Neural cell (in vitro differentiated cells): Measurements from ENCODE around the gene RAI1.
"Not testable (repeated sequence)": the region's sequence is repeated elsewhere in the genome, so short reads cannot be mapped to it uniquely, and the experiment has no call there.

ENCODE experiments used
- REST ChIP-seq: IDR thresholded peaks from 2 replicates; pipeline ENCODE4 v1.6.1; 2012; ENCODE audit warnings: borderline replicate concordance
- TF ChIP-seq, protein P1 (sequence below): fragments of 450-650 bp; IDR thresholded peaks from 2 replicates; pipeline ENCODE4 v1.5.1; 2014; ENCODE audit warnings: antibody characterized with exemption, mild to moderate bottlenecking, moderate library complexity; ENCODE audit not compliant: poor library complexity, severe bottlenecking

- TF ChIP-seq REST: not testable (repeated sequence)
- TF ChIP-seq, protein P1, sequence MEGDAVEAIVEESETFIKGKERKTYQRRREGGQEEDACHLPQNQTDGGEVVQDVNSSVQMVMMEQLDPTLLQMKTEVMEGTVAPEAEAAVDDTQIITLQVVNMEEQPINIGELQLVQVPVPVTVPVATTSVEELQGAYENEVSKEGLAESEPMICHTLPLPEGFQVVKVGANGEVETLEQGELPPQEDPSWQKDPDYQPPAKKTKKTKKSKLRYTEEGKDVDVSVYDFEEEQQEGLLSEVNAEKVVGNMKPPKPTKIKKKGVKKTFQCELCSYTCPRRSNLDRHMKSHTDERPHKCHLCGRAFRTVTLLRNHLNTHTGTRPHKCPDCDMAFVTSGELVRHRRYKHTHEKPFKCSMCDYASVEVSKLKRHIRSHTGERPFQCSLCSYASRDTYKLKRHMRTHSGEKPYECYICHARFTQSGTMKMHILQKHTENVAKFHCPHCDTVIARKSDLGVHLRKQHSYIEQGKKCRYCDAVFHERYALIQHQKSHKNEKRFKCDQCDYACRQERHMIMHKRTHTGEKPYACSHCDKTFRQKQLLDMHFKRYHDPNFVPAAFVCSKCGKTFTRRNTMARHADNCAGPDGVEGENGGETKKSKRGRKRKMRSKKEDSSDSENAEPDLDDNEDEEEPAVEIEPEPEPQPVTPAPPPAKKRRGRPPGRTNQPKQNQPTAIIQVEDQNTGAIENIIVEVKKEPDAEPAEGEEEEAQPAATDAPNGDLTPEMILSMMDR: not testable (repeated sequence)
Observed at GRCh38 chr17:17690233-17690632, 9.0 kb downstream of the RAI1 start.
